Measurements from ENCODE around the gene POLG2.

DNA sequence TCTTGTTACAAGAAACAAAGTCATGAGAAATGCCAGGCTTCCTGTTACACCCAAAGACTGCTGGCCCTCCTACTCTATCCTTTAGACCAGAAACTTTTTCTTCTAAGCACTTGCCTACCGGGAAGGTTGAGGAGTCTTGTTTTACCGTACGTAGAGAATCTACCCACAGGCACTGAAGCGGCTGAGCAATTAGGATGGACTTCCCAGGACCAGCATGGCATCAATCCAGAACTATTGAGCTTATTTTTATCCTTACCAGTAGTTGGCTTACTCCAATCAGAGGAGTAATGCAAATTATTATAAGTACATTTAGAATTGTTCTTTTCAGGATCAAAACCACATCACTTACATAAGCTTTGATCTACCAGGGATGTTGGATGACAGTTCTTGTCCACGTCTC lies 35.6 kb upstream of the POLG2 start:
- TF ChIP-seq CTCF (IDR thresholded peaks at IDR 0.05) (no peak), POLR2A (IDR thresholded peaks at IDR 0.05) (no peak)
